Ureter (tissue), 1 donor: ENCODE measurements around the gene PPP1R12A. TPM values are rescaled to one million over a fixed set of nuclear protein-coding genes. Genes with fewer than 3 reads are reported as not detected.

Source experiments
- DNase-seq: peaks from one replicate; pipeline ENCODE4 v3.0.0-alpha.2; 2020; ENCODE audit warnings: low spot score
- total RNA-seq: library from RNA; stranded (reverse); gene quantifications from one replicate; pipeline ENCODE4 v1.2.4, GENCODE V29; 2023
- donor health status: DM: yes; HTN: yes; CAD: no.

The PPP1R12A gene
- total RNA-seq, 1 donor from 2014 or later: 289 TPM

DNA sequence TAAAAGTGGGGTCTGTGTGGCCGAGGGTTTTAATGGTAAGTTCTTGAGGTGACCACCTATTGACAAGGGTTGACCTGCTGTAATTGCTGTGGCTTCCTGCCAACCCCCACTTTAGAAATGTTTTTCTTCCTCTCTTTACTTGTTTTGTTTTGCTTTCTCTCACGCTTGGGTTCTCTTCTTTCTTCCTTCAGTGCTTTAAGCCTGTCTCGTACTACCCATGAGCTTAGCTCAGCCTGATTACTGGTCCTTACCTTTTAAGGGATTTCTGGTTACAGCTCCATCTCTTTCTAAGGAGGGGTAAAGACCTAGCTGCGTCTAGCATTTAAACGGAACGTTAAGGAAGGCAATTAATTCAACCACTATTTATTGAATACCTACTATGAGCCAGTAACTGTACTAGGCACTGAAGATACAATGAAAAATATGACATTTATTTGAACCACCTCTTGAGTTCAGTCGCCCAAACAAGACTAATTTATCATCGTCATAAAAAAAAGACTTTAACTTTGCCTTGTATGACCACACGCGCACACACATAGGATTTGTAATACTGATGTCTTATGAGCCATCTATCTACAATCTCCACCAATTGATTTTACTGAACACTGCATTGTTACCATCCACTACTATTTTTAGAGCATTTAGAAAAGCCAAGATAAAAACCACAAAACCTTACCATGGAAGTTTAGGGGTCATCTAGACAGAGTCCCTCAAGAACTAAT is 888 bp upstream of the PPP1R12A start:
- DNase-seq: no peak

DNA sequence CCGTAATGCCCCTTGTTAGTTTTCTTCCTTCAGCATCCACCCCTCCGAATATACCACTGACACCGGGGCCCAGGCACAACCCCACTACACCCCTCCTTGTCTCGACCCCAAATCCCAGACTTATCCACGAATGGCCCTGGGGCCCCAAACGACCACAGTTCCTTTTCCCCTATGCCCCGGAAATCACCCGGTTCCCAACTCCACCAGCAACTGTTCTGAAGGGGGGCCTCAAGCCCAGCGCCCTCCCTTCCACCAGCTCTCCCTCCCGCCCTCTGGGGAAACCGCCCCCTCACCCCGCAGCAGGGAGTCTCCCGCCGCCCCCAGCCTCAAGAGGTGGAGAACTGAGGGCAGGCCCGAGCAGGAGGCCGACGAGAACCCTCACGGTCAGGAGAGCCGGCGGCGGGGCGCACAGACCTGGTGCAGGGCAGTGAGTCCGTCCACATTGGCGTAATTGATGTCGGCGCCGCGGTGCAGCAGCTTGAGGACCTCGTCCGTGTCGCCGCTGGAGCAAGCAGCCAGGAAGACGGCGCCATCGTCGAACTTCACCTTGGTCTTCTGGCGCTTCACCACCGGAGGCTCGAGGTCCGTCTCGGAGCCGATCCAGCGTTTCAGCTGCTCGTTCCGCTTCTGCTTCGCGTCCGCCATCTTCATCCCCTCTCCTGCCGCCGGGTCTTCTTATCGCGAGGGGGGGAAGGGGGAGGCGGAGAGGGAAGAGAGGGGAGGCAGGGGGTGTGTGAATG is 446 bp downstream of the PPP1R12A start:
- DNase-seq: peak; percentile 68

DNA sequence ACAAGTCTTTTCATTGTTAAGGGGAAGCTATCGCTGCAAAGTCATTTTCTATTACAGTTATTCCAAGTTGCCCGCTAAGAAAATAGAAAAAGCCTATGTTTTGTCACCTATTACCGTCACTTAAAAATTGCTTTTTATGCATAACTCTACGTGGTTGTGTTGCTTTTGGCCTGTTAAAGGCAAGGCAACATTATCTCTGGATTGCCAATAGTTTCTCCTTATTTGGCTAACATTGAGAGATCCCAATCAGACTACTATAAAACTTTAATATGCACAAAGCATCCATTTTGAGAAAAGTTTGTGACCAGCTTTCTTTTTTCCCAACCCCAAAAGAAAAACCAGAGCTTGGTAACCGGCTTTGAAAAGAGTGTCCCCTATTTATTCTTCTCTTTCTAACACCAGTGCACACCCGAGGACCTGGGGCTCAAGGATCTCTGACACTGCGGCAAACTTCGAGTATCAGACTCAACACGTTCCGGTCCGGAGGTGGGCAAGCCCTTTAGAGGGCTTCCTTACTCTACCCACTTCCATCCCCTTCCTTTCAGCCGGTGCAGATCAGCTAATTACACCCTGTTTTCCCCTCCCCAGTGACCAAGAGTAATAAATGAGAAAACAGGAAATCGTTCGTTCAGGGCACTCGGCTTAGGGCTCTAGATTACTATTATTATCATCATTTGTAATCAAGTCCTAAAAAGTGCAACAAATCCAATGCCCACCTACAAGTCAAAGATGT is 1.2 kb downstream of the PPP1R12A start:
- no peak for DNase-seq

DNA sequence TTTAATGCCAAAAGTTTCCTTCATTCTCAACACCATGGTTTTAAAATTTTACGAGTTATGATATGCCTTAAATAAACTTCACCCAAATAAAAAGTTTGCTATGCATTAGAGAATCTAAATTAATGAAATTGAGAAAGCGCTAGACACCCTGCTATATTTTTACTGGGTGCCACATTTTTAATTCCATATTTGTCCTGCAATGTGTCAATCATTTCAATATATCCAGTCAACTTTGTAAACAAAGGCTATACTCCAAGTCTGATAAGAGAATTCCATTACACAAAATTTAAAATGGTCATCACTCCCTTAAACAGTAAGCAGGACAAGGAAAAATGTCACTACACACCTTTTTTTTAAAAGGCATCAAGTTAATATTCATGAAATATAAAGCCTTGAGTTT is 1.9 kb downstream of the PPP1R12A start:
- DNase-seq: no peak

DNA sequence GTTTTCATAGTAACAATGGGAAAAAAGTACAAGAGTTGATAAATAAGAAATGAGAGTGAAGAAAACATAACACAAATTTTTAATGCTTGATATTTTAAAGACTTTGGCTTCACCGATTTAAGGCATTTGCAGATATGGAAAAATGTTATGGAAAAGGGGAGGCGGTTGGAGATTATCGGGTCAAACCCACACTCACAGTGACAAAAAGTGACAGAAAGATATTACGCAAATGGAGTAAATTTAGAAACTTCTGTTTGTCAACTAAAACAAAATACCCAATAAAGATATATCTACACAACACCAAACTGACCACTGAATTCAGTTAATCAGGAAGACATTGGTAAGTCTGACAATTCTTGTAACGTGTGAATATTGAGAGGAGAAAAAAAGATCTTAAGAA is 2.5 kb downstream of the PPP1R12A start:
- no peak for DNase-seq

DNA sequence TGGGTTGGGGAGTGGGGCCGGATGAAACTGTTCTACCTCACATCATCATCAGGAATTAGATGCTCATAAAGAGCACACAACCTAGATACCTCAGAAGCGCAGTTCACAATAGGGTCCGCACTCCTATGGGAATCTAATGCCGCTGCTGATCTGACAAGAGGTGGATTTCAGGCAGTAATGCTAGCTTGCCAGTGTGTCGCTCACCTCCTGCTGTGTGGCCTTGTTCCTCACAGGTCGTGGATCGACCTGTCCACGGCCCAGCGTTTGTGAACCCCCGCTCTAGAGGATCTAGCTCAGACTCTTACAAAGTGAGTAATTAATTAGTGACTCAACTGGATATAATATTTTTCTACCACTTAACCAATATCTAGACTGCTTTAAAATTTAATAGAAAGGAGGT is 5.8 kb downstream of the PPP1R12A start:
- no peak for DNase-seq

DNA sequence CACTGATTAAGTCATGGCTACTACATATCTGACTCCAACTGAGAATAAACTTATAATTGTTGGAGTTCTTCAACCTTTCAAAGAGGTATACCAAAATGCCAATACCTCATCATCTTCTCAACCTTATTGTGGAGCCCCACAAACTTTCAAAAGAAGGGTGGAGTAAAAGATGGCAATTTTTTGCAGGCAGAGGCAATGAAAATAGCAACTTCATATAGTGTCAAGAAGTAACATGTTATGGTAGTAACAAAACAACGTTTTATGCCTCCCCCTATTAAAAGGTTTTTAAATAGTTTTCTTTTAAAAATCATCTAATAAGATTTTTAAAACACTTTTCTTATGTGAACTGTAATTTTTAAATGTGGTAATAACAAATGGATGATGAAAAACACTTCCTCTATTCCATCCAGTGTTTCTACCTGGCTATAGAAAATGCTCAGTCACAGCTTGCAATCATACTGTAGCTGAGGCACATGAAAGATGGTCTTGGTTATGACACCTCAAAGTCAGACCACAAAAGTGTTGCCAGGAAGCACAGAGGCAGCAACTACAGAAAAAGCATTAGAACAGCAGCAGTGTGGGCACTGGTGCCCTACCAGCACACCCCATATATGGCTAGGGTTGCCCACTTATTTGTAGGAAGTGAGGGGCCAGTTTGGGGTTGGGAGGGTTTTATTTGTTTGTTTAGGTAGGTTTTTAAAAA is 7.0 kb downstream of the PPP1R12A start:
- no peak for DNase-seq

DNA sequence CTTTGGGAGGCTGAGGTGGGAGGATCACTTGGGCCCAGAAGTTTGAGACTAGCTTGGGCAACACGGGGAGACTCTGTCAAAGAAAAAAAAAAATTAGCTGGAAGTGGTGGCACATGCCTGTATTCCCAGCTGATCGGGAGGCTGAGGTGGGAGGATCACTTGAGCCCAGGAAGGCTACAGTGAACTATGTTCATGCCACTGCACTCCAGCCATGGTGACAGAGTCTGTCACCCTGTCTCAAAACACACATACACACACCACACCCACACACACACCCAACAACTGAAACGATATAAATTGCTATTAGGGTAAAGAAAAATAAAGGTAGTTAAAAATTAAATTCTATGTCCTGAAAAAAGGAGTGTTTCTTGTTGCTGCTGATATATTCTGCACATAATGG is 7.9 kb downstream of the PPP1R12A start:
- DNase-seq: no peak

DNA sequence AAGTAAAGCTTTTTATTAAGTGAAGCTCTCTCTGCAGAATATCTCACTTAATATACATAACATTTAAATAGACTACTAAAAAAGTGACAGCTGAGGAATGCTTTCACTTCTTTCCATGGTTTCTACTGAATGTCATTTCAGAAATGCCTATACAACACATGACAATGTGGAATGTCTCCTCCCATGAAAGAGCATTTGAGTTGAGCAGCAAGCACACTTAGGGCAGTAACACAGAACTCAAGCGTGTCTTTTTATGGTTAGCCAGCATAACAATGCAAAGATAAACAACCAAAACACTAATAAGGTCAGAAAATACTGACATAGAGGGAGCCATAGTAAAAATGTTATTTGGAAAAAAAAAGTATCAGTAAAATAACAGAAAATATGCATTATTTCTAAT is 9.4 kb downstream of the PPP1R12A start:
- DNase-seq: no peak

DNA sequence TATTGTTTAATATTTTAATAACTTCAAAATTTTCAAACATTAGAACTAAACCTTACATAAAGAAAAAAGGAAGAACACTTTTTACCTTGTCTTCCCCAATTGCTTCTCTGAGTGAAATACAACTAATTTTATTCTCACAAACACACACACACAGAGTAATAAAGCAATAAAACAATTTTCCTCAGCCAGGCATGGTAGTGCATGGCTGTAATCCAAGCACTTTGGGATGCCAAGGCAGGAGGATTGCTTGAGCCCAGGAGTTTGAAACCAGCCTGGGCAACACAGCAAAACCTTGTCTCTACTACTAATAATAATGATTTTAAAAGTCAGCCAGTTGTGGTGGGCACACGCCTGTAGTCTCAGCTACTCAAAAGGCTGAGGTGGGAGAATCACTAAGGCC is 13.1 kb downstream of the PPP1R12A start:
- DNase-seq: no peak

DNA sequence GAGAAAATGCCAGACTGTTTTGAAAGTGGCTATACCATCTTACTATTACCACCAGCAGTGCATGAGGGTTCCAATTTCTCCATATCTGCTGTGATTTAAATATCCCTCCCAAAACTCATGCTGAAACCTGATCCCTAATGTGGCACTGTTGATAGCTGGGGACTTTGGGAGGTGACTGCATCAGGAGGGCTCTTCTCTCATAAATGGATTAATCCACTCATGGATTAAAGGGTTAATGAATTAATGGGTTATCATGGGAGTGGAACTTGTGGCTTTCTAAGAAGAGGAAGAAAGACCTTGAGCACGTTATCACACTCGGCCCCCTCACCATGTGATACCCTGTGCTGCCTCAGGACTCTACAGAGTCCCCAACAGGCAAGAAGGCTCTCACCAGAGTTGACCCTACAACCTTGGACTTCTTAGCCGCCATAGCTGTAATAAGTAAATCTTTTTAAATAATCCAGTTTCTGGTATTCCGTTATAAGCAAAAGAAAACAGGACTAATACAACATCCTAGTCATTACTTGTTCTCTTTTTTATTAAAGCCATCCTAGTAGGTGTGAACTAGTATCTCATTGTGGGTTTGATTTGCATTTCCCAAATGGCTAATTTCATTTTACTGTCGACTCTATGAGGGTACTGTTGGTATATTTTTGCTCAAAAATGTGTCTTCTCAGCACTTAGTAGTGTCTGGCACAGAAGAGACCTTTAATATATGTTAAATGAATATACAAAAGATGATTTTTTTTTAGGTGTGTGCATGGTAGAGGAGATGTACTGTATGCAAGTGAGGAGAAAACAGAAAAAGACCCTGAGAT is 14.3 kb downstream of the PPP1R12A start:
- no peak for DNase-seq

DNA sequence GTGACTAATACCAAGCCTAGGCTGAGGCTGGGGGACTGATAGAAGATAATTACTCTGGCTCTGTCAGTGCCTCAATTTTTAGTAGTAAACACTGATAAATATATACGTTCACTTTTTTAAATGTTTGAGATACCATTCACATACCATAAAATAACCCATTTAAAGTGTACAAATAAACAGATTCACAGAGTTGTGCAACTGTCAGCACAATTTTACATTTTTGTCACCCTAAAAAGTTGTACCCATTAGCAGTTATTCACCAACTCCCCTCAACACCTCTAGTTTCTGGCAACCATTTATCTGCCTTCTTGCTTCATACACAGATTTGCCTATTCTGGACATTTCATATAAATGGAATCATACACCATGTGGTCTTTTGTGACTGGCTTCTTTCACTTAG is 15.1 kb downstream of the PPP1R12A start:
- DNase-seq: no peak

DNA sequence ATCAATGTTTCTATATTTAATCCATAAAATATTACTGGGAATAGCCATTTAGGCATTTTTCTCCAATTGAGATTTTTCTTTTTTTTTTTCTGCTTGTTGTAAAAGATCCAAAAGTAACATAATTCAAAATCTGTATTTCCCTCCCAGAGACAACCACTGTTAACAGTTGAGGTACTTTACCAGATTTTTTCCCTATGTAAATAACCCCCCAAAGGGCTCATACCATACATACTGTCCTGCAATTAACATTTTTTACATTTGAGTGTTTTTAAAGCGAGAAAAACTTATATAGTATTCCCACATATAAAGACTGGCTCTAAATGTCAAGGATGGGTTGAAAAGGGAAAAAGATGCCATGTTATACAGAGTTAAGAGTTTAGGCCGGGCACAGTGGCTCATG is 18.1 kb downstream of the PPP1R12A start:
- no peak for DNase-seq

DNA sequence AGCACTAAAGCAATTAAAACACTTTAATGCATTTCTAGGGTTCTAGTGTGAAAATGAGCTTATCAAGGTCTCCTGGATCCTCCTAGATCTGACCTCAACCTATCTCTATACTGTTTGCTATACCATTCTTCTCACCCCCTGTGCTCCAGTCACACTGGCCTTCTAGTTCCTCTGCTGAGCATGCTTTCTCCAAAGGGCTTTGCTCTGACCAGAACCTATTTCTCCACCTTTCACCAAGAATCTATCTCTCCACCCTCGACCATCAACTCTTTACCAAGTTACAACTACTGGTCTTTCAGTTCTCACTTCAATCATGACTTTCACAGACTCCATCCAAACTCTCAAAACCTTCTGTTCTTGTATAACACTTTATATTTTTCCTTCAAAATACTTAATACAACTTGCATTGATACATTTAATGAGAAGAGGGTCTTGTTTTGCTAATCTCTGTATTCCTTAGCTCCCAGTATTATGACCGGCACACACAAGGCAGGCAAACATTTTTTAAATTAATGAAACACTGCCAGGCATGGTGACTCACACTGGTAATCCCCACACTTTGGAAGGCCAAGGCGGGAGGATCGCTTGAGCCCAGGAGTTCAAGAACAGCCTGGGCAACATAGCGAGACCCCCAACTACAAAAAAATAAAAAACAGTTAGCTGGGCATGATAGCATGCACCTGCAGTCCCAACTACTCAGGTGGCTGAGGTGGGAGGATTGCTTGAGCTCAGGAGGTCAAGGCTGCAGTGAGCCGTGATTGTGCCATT is 22.8 kb downstream of the PPP1R12A start:
- DNase-seq: no peak

DNA sequence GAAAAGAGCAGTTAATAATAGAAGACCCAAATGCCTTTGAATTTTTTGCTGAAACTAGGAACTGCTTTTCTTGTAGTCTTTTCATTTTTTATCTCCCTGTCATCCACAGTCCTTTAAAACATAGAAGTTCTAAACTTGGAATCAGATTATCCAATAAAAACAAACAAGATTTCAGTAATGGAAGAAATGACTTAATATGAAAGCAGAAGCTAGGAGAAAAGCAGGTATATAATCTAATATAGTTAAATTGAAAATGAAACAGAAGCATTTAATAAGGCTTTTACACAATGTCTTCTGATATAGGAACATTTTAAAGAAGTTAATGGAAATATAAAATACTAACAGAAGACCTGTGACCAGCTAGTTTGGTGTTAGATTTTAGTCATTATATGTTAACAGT is 26.5 kb downstream of the PPP1R12A start:
- no peak for DNase-seq

DNA sequence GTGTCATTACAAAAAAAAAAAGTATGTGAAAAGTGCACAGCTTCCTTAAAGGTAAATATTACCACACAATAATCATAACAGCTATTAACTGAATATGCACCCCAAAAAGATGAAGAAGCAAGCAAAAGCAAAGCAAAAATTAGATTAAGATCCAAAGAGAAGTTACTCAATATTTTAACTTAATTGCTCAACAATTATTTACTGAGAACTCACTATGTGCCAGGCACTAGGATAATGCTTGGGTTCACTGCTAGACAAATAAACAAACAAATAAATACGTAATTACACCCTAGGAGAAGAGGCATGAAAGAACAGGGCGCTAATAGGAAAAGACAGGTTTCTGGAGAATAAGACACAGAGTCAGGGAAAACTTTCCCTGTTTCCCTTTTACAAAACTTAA is 33.4 kb downstream of the PPP1R12A start:
- DNase-seq: no peak

DNA sequence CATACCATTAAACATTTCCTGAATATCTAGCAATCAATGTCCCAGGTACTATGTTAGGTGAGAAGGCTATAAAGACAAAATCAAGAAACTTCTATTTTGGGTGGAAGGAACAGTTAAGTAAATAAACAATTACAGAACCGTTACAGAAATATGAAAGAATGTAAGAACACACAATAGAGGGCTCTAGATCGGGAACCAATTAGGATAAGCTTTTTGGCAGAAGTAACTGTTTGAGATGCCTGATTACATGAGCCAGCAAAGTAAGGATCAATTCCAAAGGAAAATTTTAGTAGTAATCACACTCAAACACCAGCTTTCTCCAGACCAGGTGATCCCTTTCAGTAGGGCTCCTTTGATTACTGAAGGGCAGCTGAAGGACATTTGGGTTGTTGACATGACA is 33.9 kb downstream of the PPP1R12A start:
- DNase-seq: no peak

DNA sequence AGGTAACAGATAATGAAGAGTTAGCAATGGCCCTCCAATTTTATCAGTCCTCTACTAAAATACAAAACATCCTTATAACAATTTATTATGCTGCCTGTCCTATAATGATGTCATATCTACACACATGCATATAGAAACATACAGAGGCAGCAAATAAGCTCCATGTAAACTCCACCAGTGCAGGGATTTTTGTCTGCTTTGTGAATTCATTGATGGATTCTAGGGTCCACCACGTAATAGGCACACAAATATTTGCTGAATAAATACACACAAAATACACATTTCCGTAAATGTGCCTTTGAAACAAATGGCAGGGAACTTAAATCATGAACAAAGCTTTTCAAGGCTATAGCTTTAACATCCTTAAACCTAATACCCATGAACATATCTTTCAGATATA is 34.7 kb downstream of the PPP1R12A start:
- DNase-seq: no peak

DNA sequence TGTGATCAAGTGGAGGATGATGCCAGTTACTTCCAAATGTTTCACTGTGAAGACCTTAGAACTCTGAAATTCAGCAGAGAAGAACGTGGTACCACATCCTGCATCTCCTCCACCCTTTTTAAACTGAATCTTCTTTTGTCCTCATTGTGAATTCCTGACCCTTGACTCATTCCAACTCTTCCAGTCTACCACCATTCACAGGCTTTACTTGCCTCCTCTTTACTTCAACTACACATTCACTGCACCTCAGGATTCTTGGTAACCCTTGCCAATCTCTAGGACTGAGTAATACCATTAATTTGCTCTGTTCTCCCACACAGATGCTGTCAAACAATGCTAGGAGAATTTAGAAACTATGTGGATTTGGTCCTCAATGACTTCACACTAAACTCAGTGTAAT is 37.3 kb downstream of the PPP1R12A start:
- no peak for DNase-seq

DNA sequence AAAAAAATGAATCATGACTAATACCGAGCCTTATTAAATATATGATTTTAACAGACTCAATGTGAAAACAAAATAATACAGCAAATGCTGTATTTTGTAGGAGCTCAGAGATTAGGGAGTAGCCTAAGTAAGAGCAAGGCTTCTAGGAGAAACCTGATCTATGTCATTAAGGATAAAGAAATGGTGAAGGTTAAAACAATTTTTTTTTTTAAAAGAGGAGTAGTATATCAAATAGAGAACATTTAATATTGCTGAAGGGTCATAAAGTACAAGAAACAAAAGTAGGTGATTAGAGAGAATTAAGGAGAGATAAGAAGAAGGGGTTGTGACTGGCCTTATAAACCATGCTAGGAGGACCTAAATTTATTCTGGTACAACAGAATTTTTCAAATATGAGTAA is 39.1 kb downstream of the PPP1R12A start:
- no peak for DNase-seq

DNA sequence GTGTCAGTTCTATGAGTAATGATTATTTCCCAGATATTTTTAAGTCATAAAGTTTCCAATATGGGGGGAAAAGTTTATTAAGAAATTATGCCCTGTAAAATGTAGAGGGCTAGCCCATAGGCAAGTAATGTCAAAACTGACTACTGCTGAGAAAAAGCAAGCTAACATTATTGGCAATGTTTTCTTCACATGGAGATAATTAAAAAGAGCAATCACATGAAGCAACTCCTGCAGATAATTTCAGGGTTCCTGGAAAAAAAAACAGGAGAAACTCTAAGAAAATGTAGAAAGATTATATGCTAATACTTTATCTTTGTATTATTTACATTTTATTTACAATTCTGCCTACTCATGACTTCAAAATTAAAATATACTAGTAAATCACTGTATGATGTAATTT is 39.8 kb downstream of the PPP1R12A start:
- DNase-seq: no peak
